ENCODE measurements around the gene TSC22D3. TPM values are rescaled to one million over a fixed set of nuclear protein-coding genes. Genes with fewer than 3 reads are reported as not detected.

The TSC22D3 gene
- polyA plus RNA-seq, 1 donor: 75.5 TPM

Other genes with a start within 250 kb of the TSC22D3 start
- gene PRPS1, start 147.3 kb downstream of the TSC22D3 start, polyA plus RNA-seq: 27.5 TPM
- gene NCBP2L, start 1.9 kb upstream of the TSC22D3 start, polyA plus RNA-seq: 0.03 TPM
- 7.4 TPM for gene MID2, start 50.1 kb upstream of the TSC22D3 start, polyA plus RNA-seq
- gene TEX13B, start 206.6 kb upstream of the TSC22D3 start, polyA plus RNA-seq: not detected